ENCODE data around the gene PLAC1.
A peak's percentile ranks its signal among the peaks of the same experiment; 100 is the strongest.

The PLAC1 gene

GRCh38 chrX:134634691-134635090, 23.6 kb downstream of the PLAC1 start:
- TF ChIP-seq POLR2A (IDR thresholded peaks at IDR 0.05; ENCODE audit: low read depth, low read length) (no peak), SPI1 (IDR thresholded peaks at IDR 0.05; ENCODE audit: low read depth, low read length) (peak; percentile 54)
- FAIRE-seq (peak; percentile 67), DNase-seq (ENCODE audit: insufficient read length, low spot score) (no peak)

GRCh38 chrX:134633832-134634231, 24.4 kb downstream of the PLAC1 start:
- DNase-seq (ENCODE audit: insufficient read length, low spot score) = no peak
- peak; percentile 26 for FAIRE-seq
- no peak for TF ChIP-seq PAX5 (IDR thresholded peaks at IDR 0.05; ENCODE audit: insufficient read depth, low read length, severe bottlenecking)
- peak; percentile 87 for TF ChIP-seq SPI1 (IDR thresholded peaks at IDR 0.05; ENCODE audit: low read depth, low read length)

- DNase-seq (ENCODE audit: insufficient read length, low spot score) (no peak), FAIRE-seq (no peak)
- no peak for TF ChIP-seq TAF1 (IDR thresholded peaks at IDR 0.05; ENCODE audit: low read depth, low read length)
- no peak for TF ChIP-seq SPI1 (IDR thresholded peaks at IDR 0.05; ENCODE audit: low read depth, low read length)
- TF ChIP-seq POU2F2 (IDR thresholded peaks at IDR 0.05; ENCODE audit: low read depth, low read length) = no peak
These were observed 24.9 kb downstream of the PLAC1 start for GRCh38 chrX:134633394-134633793.

GRCh38 chrX:134632355-134632754, 25.9 kb downstream of the PLAC1 start:
- TF ChIP-seq SPI1 (IDR thresholded peaks at IDR 0.05; ENCODE audit: low read depth, low read length) = no peak
- no peak for TF ChIP-seq POLR2AphosphoS5 (IDR thresholded peaks at IDR 0.05; ENCODE audit: low read depth, low read length)
- TF ChIP-seq POLR2A (IDR thresholded peaks at IDR 0.05; ENCODE audit: low read depth, low read length) = no peak
- TF ChIP-seq POU2F2 (IDR thresholded peaks at IDR 0.05; ENCODE audit: low read depth, low read length) = no peak
- TF ChIP-seq TAF1 (IDR thresholded peaks at IDR 0.05; ENCODE audit: low read depth, low read length) = no peak
- TF ChIP-seq PAX5 (IDR thresholded peaks at IDR 0.05; ENCODE audit: insufficient read depth, low read length, severe bottlenecking) = no peak
- DNase-seq (ENCODE audit: insufficient read length, low spot score) = no peak
- no peak for FAIRE-seq

GRCh38 chrX:134631426-134632346, 26.6 kb downstream of the PLAC1 start:
- no peak for DNase-seq (ENCODE audit: insufficient read length, low spot score)
- FAIRE-seq = no peak
- TF ChIP-seq POU2F2 (IDR thresholded peaks at IDR 0.05; ENCODE audit: low read depth, low read length) = no peak
- TF ChIP-seq POLR2A (IDR thresholded peaks at IDR 0.05; ENCODE audit: low read depth, low read length) = no peak
- TF ChIP-seq SPI1 (IDR thresholded peaks at IDR 0.05; ENCODE audit: low read depth, low read length) = no peak
- TF ChIP-seq POLR2AphosphoS5 (IDR thresholded peaks at IDR 0.05; ENCODE audit: low read depth, low read length) = no peak
- TF ChIP-seq PAX5 (IDR thresholded peaks at IDR 0.05; ENCODE audit: insufficient read depth, low read length, severe bottlenecking) = no peak

GRCh38 chrX:134628663-134629062, 29.6 kb downstream of the PLAC1 start:
- no peak for TF ChIP-seq PAX5 (IDR thresholded peaks at IDR 0.05; ENCODE audit: insufficient read depth, low read length, severe bottlenecking)
- TF ChIP-seq SPI1 (IDR thresholded peaks at IDR 0.05; ENCODE audit: low read depth, low read length) = no peak
- no peak for TF ChIP-seq POU2F2 (IDR thresholded peaks at IDR 0.05; ENCODE audit: low read depth, low read length)
- no peak for TF ChIP-seq POLR2AphosphoS5 (IDR thresholded peaks at IDR 0.05; ENCODE audit: low read depth, low read length)
- TF ChIP-seq TAF1 (IDR thresholded peaks at IDR 0.05; ENCODE audit: low read depth, low read length) = no peak
- no peak for TF ChIP-seq POLR2A (IDR thresholded peaks at IDR 0.05; ENCODE audit: low read depth, low read length)
- FAIRE-seq = no peak
- no peak for DNase-seq (ENCODE audit: insufficient read length, low spot score)

GRCh38 chrX:134626434-134626833, 31.8 kb downstream of the PLAC1 start:
- no peak for DNase-seq (ENCODE audit: insufficient read length, low spot score)
- TF ChIP-seq TAF1 (IDR thresholded peaks at IDR 0.05; ENCODE audit: low read depth, low read length) = no peak
- no peak for FAIRE-seq

- TF ChIP-seq PAX5 (IDR thresholded peaks at IDR 0.05; ENCODE audit: insufficient read depth, low read length, severe bottlenecking) (no peak), POLR2AphosphoS5 (IDR thresholded peaks at IDR 0.05; ENCODE audit: low read depth, low read length) (no peak), TAF1 (IDR thresholded peaks at IDR 0.05; ENCODE audit: low read depth, low read length) (no peak), POU2F2 (IDR thresholded peaks at IDR 0.05; ENCODE audit: low read depth, low read length) (no peak), POLR2A (IDR thresholded peaks at IDR 0.05; ENCODE audit: low read depth, low read length) (no peak), SPI1 (IDR thresholded peaks at IDR 0.05; ENCODE audit: low read depth, low read length) (no peak)
- DNase-seq (ENCODE audit: insufficient read length, low spot score) (no peak), FAIRE-seq (no peak)
These were observed 33.0 kb downstream of the PLAC1 start for GRCh38 chrX:134625315-134625718.

- TF ChIP-seq PAX5 (IDR thresholded peaks at IDR 0.05; ENCODE audit: insufficient read depth, low read length, severe bottlenecking) (no peak), SPI1 (IDR thresholded peaks at IDR 0.05; ENCODE audit: low read depth, low read length) (no peak), POLR2A (IDR thresholded peaks at IDR 0.05; ENCODE audit: low read depth, low read length) (no peak), TAF1 (IDR thresholded peaks at IDR 0.05; ENCODE audit: low read depth, low read length) (no peak), POLR2AphosphoS5 (IDR thresholded peaks at IDR 0.05; ENCODE audit: low read depth, low read length) (no peak), POU2F2 (IDR thresholded peaks at IDR 0.05; ENCODE audit: low read depth, low read length) (no peak)
- FAIRE-seq (no peak), DNase-seq (ENCODE audit: insufficient read length, low spot score) (no peak)
These were observed 34.2 kb downstream of the PLAC1 start for GRCh38 chrX:134624046-134624430.

GRCh38 chrX:134623293-134624045, 34.8 kb downstream of the PLAC1 start:
- FAIRE-seq = no peak
- TF ChIP-seq PAX5 (IDR thresholded peaks at IDR 0.05; ENCODE audit: insufficient read depth, low read length, severe bottlenecking) = no peak
- no peak for TF ChIP-seq TAF1 (IDR thresholded peaks at IDR 0.05; ENCODE audit: low read depth, low read length)
- TF ChIP-seq POLR2AphosphoS5 (IDR thresholded peaks at IDR 0.05; ENCODE audit: low read depth, low read length) = no peak
- TF ChIP-seq POU2F2 (IDR thresholded peaks at IDR 0.05; ENCODE audit: low read depth, low read length) = no peak
- TF ChIP-seq POLR2A (IDR thresholded peaks at IDR 0.05; ENCODE audit: low read depth, low read length) = no peak
- TF ChIP-seq SPI1 (IDR thresholded peaks at IDR 0.05; ENCODE audit: low read depth, low read length) = no peak
- DNase-seq (ENCODE audit: insufficient read length, low spot score) = no peak
